Ovary (tissue), 9 donors: ENCODE results near the gene SH3PXD2A. TPM values are rescaled to one million over a fixed set of nuclear protein-coding genes. Genes with fewer than 3 reads are reported as not detected.

Experiments used
- DNase-seq, 5 donors: peaks; one replicate each; pipeline ENCODE4 v3.0.0-alpha.2; 2019 to 2020
- H3K27ac ChIP-seq, 2 donors: fragments of 200-600 bp; one replicate each; pipeline versions ENCODE4 v1.5.1 to v1.8.0; 2019 to 2022
- H3K27me3 ChIP-seq: fragments of 200-600 bp; one replicate; pipeline ENCODE4 v1.8.0; 2022
- H3K36me3 ChIP-seq: fragments of 200-600 bp; sonication (generic); one replicate; pipeline ENCODE4 v1.5.1; 2019
- H3K4me1 ChIP-seq: one replicate; pipeline ENCODE4 v1.8.1; 2013; ENCODE audit warnings: mild to moderate bottlenecking, moderate library complexity; ENCODE audit not compliant: insufficient read depth
- H3K4me3 ChIP-seq: fragments of 200-600 bp; sonication (generic); one replicate; pipeline ENCODE4 v1.5.1; 2017
- H3K9me3 ChIP-seq, 2 donors: fragments of 200-600 bp in 1 of 2; sonication (generic) in 1 of 2; one replicate each; pipeline versions ENCODE4 v1.5.1 to v1.8.1; 2013 to 2019; ENCODE audit warnings: mild to moderate bottlenecking in 1 of 2, moderate library complexity in 1 of 2
- CTCF ChIP-seq, 3 donors: fragments of 450-650 bp in 2 of 3; fragments of 200-600 bp in 1 of 3; IDR thresholded peaks; one replicate each; pipeline versions ENCODE4 v1.5.1 to v1.8.0; 2016 to 2022; ENCODE audit warnings: antibody characterized with exemption in 3 of 3, mild to moderate bottlenecking in 1 of 3
- EP300 ChIP-seq: sonication (generic); formaldehyde crosslinking; IDR thresholded peaks from one replicate; pipeline ENCODE4 v1.6.1; 2017; ENCODE audit warnings: antibody characterized with exemption
- POLR2A ChIP-seq: fragments of 450-650 bp; IDR thresholded peaks from one replicate; pipeline ENCODE4 v1.6.1; 2017; ENCODE audit warnings: antibody characterized with exemption, mild to moderate bottlenecking, moderate library complexity
- WGBS, 3 donors: extraction: QIAGEN DNeasy Blood & Tissue Kit in 1 of 3; methylation state at CpG; one replicate each; pipeline versions ENCODE4 v1.1.5 to v1.1.7; 2013 to 2017; 5-methylcytosine and 5-hydroxymethylcytosine counted together
- intact Hi-C, 4 donors: fragments of 100-400 bp; cut with DNase I; formaldehyde crosslinking; loops; one replicate each; pipeline versions ENCODE4 v1.11.0 to v1.15.1; 2022 to 2023
- polyA plus RNA-seq, 2 donors: library from polyadenylated mRNA; stranded (reverse); fragments of 200-250 nt in 1 of 2; fragments of 350-450 nt in 1 of 2; fragmentation: Illumina TruSeq in 1 of 2; extraction: RNeasy Lipid Tissue Mini Kit (QIAGEN cat#74804) in 1 of 2; gene quantifications; one replicate each; pipeline ENCODE4 v1.2.3, GENCODE V29; 2013 to 2014
- total RNA-seq, 7 donors: library from RNA; depleted of rRNA in 2 of 7; stranded (reverse); fragments of >200 nt in 2 of 7; fragmentation: NEBNext Ultra II Directional in 3 of 7; extraction: Animal tissue kit (Norgen Biotek cat#: 25700) in 3 of 7; gene quantifications; one replicate each; pipeline versions ENCODE4 v1.1.0 to v1.2.4, GENCODE V29; 2016 to 2023
- donor health status: DM: no; HTN: no; CAD: no; lungs with moderate emphysema.
- donor health status: DM: no; HTN: no; CAD: no.
- donor health status: Bipolar disorder and iron deficiency.
- donor health status: DM: yes; HTN: yes; CAD: no.
- donor health status: DM: no; HTN: no; CAD: no.
- donor health status: DM: yes; HTN: yes; CAD: no.

The SH3PXD2A gene
- total and polyA plus RNA-seq, 9 donors: 15.3 to 82.9 (median 52.2) TPM

- peaks cover 4% of the 10 kb centered on the region for H3K4me1 ChIP-seq
- no peaks in the 10 kb centered on the region for H3K36me3 ChIP-seq
- intact Hi-C loops: no loop called here
- no peak overlapping the region for H3K27ac ChIP-seq
- 82 to 87% (median 83%) methylated on average over 6 of the region's 6 CpGs for WGBS, 3 donors
- no peaks in the 10 kb centered on the region for H3K9me3 ChIP-seq
- H3K4me3 ChIP-seq: no peak overlapping the region
- no peaks in the 10 kb centered on the region for H3K27me3 ChIP-seq
- no peak for TF ChIP-seq CTCF (IDR thresholded peaks at IDR 0.05)
- TF ChIP-seq POLR2A: no peak
- TF ChIP-seq EP300: no peak
- DNase-seq: no peak
Observed at GRCh38 chr10:103720964-103721335, 134.4 kb downstream of the SH3PXD2A start.

DNA sequence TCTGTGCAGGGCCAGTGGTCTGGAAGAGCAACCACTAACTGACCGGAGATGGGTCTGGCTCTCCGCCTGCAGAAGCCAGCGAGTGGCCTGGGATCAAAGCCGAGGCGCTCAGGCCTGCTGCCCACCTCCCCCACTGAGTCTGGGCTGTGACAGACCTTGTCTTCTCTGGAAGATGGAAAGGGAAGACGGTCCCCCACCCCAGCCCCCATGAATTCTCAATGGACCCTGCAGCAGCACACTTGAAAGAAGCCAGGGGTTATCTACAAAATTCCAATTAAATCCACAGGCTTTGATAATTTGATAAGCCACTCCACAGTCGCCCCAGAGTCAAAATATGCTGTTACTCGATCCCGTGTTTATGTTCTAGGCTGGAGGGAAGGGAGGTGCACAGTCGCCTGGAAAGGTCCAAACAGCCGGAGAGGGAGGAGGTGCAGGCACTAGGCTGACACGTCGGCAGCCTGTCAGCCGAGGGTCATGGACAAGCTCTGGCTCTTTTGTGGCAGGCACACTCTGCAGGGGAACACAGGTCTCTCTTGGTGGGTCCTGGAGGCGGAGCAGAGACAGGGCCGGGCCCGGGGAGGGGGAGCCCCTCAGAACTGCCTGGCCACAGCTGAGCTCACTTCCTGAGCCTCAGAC lies 134.9 kb downstream of the SH3PXD2A start:
- no peaks in the 10 kb centered on the region for H3K36me3 ChIP-seq
- H3K4me1 ChIP-seq: peaks cover 4% of the 10 kb centered on the region
- no peaks in the 10 kb centered on the region for H3K27me3 ChIP-seq
- DNase-seq: no peak
- no peak overlapping the region for H3K27ac ChIP-seq
- no peaks in the 10 kb centered on the region for H3K9me3 ChIP-seq
- H3K4me3 ChIP-seq: no peak overlapping the region
- 34 to 56% (median 42%) methylated on average over 17 of the region's 17 CpGs for WGBS, 3 donors
- TF ChIP-seq POLR2A: no peak
- TF ChIP-seq CTCF (IDR thresholded peaks at IDR 0.05): no peak
- no peak for TF ChIP-seq EP300
- intact Hi-C loops: no loop called here

DNA sequence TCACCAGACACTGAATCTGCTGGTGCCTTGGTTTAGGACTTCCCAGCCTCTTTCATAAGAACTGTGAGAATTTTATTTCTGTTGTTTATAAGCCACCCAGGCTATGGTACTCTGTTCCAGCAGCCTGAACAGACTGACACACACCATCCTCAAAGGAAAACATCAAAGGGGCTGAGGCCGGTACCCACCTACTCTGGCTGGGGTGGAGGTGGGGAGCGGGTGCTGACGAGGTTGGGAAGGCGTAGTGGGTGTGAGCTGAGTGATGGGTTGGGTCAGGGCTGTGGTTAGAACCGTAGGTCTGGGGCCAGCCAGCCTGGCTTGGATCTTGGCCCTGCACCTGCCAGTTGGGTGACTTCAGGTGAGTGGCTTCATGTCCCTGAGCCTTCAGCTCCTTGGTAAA lies 136.3 kb downstream of the SH3PXD2A start:
- intact Hi-C loops: loop anchor here in 1 of 4 donors (10.0 kb wide), 1 partner anchor 496 kb away; no protein-coding TSS in a partner anchor
- 76 to 94% (median 94%) methylated on average over 4 to 5 of the region's 5 CpGs for WGBS, 3 donors
- Histone ChIP-seq H3K36me3 (no peaks in the 10 kb centered on the region), H3K9me3 (no peaks in the 10 kb centered on the region), H3K4me1 (peaks cover 4% of the 10 kb centered on the region), H3K27ac (no peak overlapping the region), H3K27me3 (no peaks in the 10 kb centered on the region), H3K4me3 (no peak overlapping the region)
- no peak for TF ChIP-seq POLR2A
- no peak for TF ChIP-seq CTCF (IDR thresholded peaks at IDR 0.05)
- TF ChIP-seq EP300: no peak
- no peak for DNase-seq

DNA sequence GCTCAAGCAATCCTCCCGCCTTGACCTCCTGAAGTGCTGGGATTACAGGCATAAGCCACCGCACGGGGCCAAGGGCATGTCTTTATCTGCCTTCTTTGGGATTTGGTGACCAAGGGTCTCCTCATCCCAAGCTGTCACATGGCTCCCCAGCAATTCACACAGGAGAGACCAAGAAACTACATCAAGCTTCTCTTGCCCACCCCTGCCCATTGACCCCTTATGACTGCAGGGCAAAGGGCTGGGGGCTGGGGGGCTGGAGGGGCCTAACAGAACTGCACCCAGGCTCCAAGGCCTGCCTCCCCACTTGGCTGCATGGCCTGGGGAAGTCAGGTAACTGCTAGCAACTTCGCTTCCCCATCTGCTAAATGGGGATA lies 137.1 kb downstream of the SH3PXD2A start:
- no peak for DNase-seq
- 96 to 100% (median 99%) methylated on average over 4 of the region's 4 CpGs for WGBS, 3 donors
- H3K9me3 ChIP-seq: no peaks in the 10 kb centered on the region
- H3K27ac ChIP-seq: no peak overlapping the region
- no peak overlapping the region for H3K4me3 ChIP-seq
- H3K27me3 ChIP-seq: no peaks in the 10 kb centered on the region
- H3K4me1 ChIP-seq: peaks cover 4% of the 10 kb centered on the region
- TF ChIP-seq CTCF (IDR thresholded peaks at IDR 0.05) (no peak), POLR2A (no peak), EP300 (no peak)
- intact Hi-C loops: loop anchor here in 1 of 4 donors (10.0 kb wide), 1 partner anchor 497 kb away; no protein-coding TSS in a partner anchor
- no peaks in the 10 kb centered on the region for H3K36me3 ChIP-seq
